ENCODE results near the gene CTSD. TPM values are rescaled to one million over a fixed set of nuclear protein-coding genes. Genes with fewer than 3 reads are reported as not detected.

The CTSD gene
- total and polyA plus RNA-seq, 2 of the 8 experiments (the other 6 are each of a cell fraction or from before 2014, with no cell fraction given): 169 to 173 TPM

DNA sequence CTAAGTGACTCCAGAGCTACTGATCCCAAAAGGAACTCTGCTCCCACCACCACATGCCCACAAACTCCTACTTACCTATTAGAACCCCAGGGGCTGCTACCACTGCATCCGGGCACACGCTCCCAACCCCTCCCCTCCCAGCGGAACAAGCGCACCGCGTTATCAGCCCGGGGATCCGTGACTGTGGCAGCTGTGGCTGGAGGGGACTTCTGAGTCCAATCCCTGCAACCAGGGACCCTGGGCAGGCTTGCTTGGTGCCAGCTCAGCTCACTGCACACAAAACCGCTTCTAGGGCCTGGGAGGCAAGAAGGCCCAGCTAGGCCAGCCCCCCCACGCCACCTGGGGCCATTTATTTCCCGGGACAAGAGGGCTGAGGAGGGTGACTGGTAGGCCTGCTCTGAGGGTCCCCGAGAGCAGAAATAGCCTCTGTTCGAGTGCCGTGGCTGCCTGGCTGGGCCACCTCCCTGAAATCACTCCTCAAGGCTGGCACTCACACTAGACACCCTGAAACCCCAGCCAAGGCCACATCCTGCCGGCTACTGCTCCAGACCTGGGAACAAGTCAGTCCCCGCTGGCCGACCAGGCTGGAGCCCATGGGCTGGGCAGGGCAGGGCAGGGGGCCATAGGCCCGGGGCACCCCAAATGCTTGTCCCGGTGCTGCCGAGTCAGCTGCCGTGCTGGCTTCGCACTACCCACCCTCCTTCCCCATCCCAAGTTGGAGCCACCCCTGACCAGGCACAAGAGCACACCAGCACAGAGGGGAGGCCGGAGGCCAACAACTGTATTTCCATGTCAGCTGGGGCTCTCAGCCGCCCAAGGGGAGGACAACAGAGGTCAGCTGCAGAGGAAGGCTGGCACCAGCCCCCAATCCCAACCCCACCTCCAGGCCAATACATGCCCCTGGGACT is 11.5 kb downstream of the CTSD start (continued):
- TF ChIP-seq CTCF (IDR thresholded peaks at IDR 0.05; ENCODE audit: control extremely low read depth in 1 of 3, insufficient read depth in 1 of 3, low read depth in 1 of 3, low read length in 3 of 3) (no peak), GABPA (IDR thresholded peaks at IDR 0.05; ENCODE audit: borderline replicate concordance, insufficient read depth, low read length) (no peak), EGR1 (IDR thresholded peaks at IDR 0.05; ENCODE audit: borderline replicate concordance, low read depth, low read length) (no peak)
